ENCODE results near the gene RPN2. TPM values are rescaled to one million over a fixed set of nuclear protein-coding genes. Genes with fewer than 3 reads are reported as not detected.

Gene RPN2
- total and polyA plus RNA-seq, 2 donors = 122 to 137 TPM

DNA sequence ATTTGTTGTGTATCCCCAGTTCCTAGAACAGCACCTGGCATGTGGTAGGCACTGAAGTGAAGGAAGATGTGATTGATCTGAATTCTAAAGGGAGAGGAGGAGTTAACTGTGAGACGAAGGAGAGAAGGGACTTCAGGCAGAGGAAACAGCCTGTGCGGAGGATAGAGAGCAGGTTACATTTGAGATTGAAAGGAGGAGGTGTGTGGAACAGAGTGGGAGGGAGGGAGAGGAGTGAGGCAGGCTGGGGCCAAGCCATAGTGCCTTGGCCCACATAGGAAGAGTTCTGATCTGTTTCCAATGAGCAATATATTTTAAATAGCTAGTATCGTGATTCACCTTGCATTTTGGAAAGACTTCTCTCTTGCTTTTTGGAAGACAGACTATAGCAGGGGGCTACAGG is 14.1 kb downstream of the RPN2 start:
- H3K27ac ChIP-seq (ENCODE audit: low read depth) = no peak overlapping the region
- H3K36me3 ChIP-seq (ENCODE audit: insufficient read depth) = no peaks in the 10 kb centered on the region
- no peak for DNase-seq (ENCODE audit: extremely low spot score)
- WGBS = 80% methylated on average over 3 of the region's 3 CpGs
- H3K4me3 ChIP-seq (ENCODE audit: low read depth, low read length) = no peak overlapping the region
- no peaks in the 10 kb centered on the region for H3K4me1 ChIP-seq (ENCODE audit: insufficient read depth)

GRCh38 chr20:37193821-37194220 is 14.7 kb downstream of the RPN2 start:
- Histone ChIP-seq H3K27ac (ENCODE audit: low read depth) (no peak overlapping the region), H3K4me1 (ENCODE audit: insufficient read depth) (no peaks in the 10 kb centered on the region), H3K4me3 (ENCODE audit: low read depth, low read length) (no peak overlapping the region), H3K36me3 (ENCODE audit: insufficient read depth) (peaks cover 2% of the 10 kb centered on the region)
- WGBS = 90% methylated on average over 8 of the region's 8 CpGs
- DNase-seq (ENCODE audit: extremely low spot score) = no peak

GRCh38 chr20:37194621-37195417 is 15.7 kb downstream of the RPN2 start:
- Histone ChIP-seq H3K4me3 (ENCODE audit: low read depth, low read length) (no peak overlapping the region), H3K36me3 (ENCODE audit: insufficient read depth) (peaks cover 4% of the 10 kb centered on the region), H3K4me1 (ENCODE audit: insufficient read depth) (no peaks in the 10 kb centered on the region), H3K27ac (ENCODE audit: low read depth) (no peak overlapping the region)
- 53% methylated on average over 14 of the region's 14 CpGs for WGBS
- DNase-seq (ENCODE audit: extremely low spot score) = no peak

DNA sequence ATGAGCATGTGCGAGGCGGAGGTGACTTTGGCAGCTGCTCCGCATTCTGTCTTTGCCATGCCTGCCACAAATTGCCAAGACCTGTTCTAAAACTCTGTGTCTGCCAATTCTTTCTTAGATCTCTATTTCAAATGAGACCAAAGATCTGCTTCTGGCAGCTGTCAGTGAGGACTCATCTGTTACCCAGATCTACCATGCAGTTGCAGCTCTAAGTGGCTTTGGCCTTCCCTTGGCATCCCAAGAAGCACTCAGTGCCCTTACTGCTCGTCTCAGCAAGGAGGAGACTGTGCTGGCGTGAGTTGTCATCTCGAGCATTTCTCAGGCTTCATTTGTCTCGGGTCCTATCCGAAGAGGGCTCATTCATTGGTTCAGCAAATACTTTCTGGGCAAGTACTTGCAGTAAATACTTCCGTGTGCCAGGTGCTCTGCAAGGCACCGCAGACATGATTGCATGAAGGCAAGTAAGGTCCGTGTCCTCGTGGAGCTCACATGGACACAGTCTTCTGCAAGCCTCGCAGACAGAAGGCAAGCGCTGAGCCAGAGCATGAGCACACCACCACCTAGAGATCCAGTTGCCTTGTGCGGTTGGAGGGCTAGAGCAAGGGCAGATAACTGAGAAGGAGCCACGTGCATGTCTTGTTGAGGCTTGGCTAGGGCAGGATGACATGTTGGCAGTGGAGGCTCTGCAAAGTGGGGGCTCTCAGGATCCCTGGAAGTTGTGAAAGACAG is 20.0 kb downstream of the RPN2 start:
- DNase-seq (ENCODE audit: extremely low spot score) = no peak
- no peaks in the 10 kb centered on the region for H3K4me1 ChIP-seq (ENCODE audit: insufficient read depth)
- no peak overlapping the region for H3K27ac ChIP-seq (ENCODE audit: low read depth)
- H3K36me3 ChIP-seq (ENCODE audit: insufficient read depth) = peaks cover 6% of the 10 kb centered on the region
- 83% methylated on average over 16 of the region's 16 CpGs for WGBS
- H3K4me3 ChIP-seq (ENCODE audit: low read depth, low read length) = no peak overlapping the region

GRCh38 chr20:37200376-37200775 is 21.2 kb downstream of the RPN2 start:
- Histone ChIP-seq H3K4me1 (ENCODE audit: insufficient read depth) (no peaks in the 10 kb centered on the region), H3K4me3 (ENCODE audit: low read depth, low read length) (no peak overlapping the region), H3K27ac (ENCODE audit: low read depth) (no peak overlapping the region), H3K36me3 (ENCODE audit: insufficient read depth) (peaks cover 9% of the 10 kb centered on the region)
- WGBS = 88% methylated on average over 4 of the region's 4 CpGs
- no peak for DNase-seq (ENCODE audit: extremely low spot score)

GRCh38 chr20:37200926-37201826 is 22.0 kb downstream of the RPN2 start:
- H3K27ac ChIP-seq (ENCODE audit: low read depth) = no peak overlapping the region
- H3K36me3 ChIP-seq (ENCODE audit: insufficient read depth) = peaks cover 9% of the 10 kb centered on the region
- 93% methylated on average over 13 of the region's 13 CpGs for WGBS
- H3K4me1 ChIP-seq (ENCODE audit: insufficient read depth) = no peaks in the 10 kb centered on the region
- DNase-seq (ENCODE audit: extremely low spot score) = no peak
- H3K4me3 ChIP-seq (ENCODE audit: low read depth, low read length) = no peak overlapping the region

GRCh38 chr20:37201827-37202162 is 22.7 kb downstream of the RPN2 start:
- Histone ChIP-seq H3K36me3 (ENCODE audit: insufficient read depth) (peaks cover 9% of the 10 kb centered on the region), H3K4me3 (ENCODE audit: low read depth, low read length) (no peak overlapping the region), H3K4me1 (ENCODE audit: insufficient read depth) (no peaks in the 10 kb centered on the region), H3K27ac (ENCODE audit: low read depth) (no peak overlapping the region)
- WGBS = 49% methylated on average over 2 of the region's 2 CpGs
- DNase-seq (ENCODE audit: extremely low spot score) = no peak

- 47% methylated on average over 6 of the region's 6 CpGs for WGBS
- peaks cover 9% of the 10 kb centered on the region for H3K36me3 ChIP-seq (ENCODE audit: insufficient read depth)
- DNase-seq (ENCODE audit: extremely low spot score) = no peak
Observed at GRCh38 chr20:37202267-37202943, 23.3 kb downstream of the RPN2 start.

DNA sequence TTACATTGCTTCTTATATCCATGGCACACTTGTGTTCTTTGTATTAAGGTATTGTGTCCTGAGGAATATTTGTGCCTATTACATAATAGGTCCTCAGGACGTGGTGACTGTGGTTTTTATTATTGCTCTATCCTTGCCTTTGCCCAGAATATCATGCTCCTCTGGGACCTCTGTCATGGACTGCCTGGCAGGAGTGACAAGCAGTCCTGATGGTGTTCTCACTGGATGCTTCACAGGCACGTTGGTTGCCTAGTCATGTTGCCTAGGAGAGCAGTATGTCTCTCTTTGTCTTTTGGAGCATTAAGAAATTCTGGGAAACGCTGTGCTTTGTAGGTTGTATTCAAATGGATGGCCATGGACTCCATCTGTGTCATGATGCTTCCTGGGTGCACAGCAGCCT is 24.9 kb downstream of the RPN2 start:
- Histone ChIP-seq H3K36me3 (ENCODE audit: insufficient read depth) (peaks cover 8% of the 10 kb centered on the region), H3K4me1 (ENCODE audit: insufficient read depth) (no peaks in the 10 kb centered on the region), H3K27ac (ENCODE audit: low read depth) (no peak overlapping the region), H3K4me3 (ENCODE audit: low read depth, low read length) (no peak overlapping the region)
- 78% methylated on average over 3 of the region's 3 CpGs for WGBS
- DNase-seq (ENCODE audit: extremely low spot score) = no peak

More at GRCh38 chr20:37202267-37202943, 23.3 kb downstream of the RPN2 start:
- Histone ChIP-seq H3K27ac (ENCODE audit: low read depth) (no peak overlapping the region), H3K4me1 (ENCODE audit: insufficient read depth) (no peaks in the 10 kb centered on the region), H3K4me3 (ENCODE audit: low read depth, low read length) (no peak overlapping the region)

DNA sequence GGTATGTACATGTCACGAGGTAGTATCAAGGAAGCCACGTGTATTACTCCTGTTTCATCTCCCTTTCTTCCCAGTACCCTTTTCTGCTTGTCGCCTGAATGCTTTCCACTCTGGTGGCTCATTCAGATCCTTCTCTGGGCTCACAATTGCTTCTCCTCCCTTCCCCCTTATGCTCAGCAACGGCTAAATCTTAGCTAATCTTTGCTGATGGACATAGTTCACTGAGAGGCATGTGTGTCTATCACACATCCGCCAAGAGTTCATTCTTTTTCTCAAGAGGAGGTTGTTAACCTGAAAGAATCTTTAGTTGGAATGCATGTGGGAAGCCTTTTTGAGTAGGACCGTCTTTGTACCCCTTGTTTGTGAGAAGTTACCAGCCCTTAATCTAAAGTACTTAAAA is 26.0 kb downstream of the RPN2 start:
- Histone ChIP-seq H3K36me3 (ENCODE audit: insufficient read depth) (peaks cover 13% of the 10 kb centered on the region), H3K4me3 (ENCODE audit: low read depth, low read length) (no peak overlapping the region), H3K4me1 (ENCODE audit: insufficient read depth) (no peaks in the 10 kb centered on the region), H3K27ac (ENCODE audit: low read depth) (no peak overlapping the region)
- DNase-seq (ENCODE audit: extremely low spot score) = no peak
- WGBS = 83% methylated on average over 6 of the region's 6 CpGs

DNA sequence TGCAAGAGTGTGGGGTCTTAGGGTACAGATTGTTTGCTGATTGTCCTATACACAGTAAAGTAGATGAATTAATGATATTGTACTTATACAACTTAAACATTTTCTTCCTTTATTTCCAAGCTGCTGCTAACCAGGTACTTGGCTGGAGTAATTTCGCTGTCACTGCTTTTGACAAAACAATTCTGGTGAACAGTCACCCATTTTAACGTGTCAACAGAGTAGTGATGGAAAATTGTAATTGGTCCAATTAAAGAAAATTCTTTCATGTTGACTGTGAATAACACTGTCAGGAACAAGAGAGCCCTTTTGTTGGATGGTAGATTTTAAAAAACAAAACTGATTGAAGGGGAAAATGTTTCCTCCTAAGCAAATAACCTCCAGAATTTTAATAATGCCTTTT is 26.7 kb downstream of the RPN2 start:
- 75% methylated on average over 2 of the region's 2 CpGs for WGBS
- Histone ChIP-seq H3K27ac (ENCODE audit: low read depth) (no peak overlapping the region), H3K4me3 (ENCODE audit: low read depth, low read length) (no peak overlapping the region), H3K4me1 (ENCODE audit: insufficient read depth) (no peaks in the 10 kb centered on the region), H3K36me3 (ENCODE audit: insufficient read depth) (peaks cover 13% of the 10 kb centered on the region)
- no peak for DNase-seq (ENCODE audit: extremely low spot score)

GRCh38 chr20:37207171-37207570 is 28.0 kb downstream of the RPN2 start:
- H3K36me3 ChIP-seq (ENCODE audit: insufficient read depth) = peaks cover 13% of the 10 kb centered on the region
- no peak overlapping the region for H3K27ac ChIP-seq (ENCODE audit: low read depth)
- no peaks in the 10 kb centered on the region for H3K4me1 ChIP-seq (ENCODE audit: insufficient read depth)
- no peak overlapping the region for H3K4me3 ChIP-seq (ENCODE audit: low read depth, low read length)
- WGBS = 92% methylated on average over 11 of the region's 11 CpGs
- DNase-seq (ENCODE audit: extremely low spot score) = no peak

DNA sequence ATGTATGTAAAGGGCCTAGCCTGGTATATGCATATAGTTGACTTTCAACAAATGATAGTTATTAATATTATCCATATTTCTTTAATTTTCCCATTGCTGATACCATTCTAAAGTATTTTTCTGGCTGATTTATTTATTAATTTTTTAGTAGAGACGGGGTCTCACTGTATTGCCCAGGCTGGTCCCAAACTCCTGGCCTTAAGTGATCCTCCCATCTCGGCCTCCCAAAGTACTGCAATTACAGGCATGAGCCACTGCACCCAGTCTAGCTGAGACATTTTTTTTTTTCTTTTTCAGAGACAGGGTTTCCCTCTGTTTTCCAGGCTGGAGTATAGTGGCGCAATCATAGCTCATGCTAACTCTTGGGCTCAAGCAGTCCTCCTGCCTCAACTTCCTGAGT is 30.1 kb downstream of the RPN2 start:
- Histone ChIP-seq H3K36me3 (ENCODE audit: insufficient read depth) (peaks cover 11% of the 10 kb centered on the region), H3K4me1 (ENCODE audit: insufficient read depth) (no peaks in the 10 kb centered on the region), H3K4me3 (ENCODE audit: low read depth, low read length) (no peak overlapping the region), H3K27ac (ENCODE audit: low read depth) (no peak overlapping the region)
- 98% methylated on average over 3 of the region's 3 CpGs for WGBS
- no peak for DNase-seq (ENCODE audit: extremely low spot score)
